ENCODE data around the gene SYPL1.

GRCh38 chr7:106054156-106054910, 57.8 kb downstream of the SYPL1 start:
- no peak for TF ChIP-seq ZBTB17 (tag by site-specific recombination; IDR thresholded peaks at IDR 0.05)
- TF ChIP-seq ZNF670 (tag by site-specific recombination; IDR thresholded peaks at IDR 0.05; ENCODE audit: low read depth): no peak
- no peak for TF ChIP-seq CTCF (tag by site-specific recombination; IDR thresholded peaks at IDR 0.05)

Measured in HEK293 (cell line).